ENCODE results near the gene WWTR1. TPM values are rescaled to one million over a fixed set of nuclear protein-coding genes. Genes with fewer than 3 reads are reported as not detected.

WWTR1 gene
- total RNA-seq, 1 experiment from 2014 or later: 73.5 TPM

DNA sequence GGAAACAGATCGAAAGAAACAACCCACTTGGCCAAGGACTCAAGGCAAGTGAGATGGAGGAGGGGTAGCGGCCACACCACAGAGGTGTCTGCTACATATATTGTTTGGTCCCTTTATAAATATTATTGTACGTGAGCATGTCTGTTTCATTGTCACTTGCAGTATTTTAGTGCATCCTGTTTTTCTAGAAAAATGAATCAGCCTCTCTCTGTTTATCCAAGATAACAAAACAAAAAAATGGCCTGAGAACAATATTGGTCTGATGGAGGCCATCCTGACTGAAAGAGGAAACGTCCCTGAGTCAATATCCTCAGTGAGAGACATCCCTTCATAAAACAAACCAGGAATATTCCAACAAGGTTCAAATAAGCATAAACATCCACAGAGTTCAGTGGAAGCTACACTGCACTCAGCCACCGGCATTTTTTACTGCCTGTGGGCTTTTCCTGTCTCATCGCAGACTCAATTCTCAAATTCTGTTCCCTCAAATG lies 42.0 kb downstream of the WWTR1 start:
- Histone ChIP-seq H2AFZ (no peak overlapping the region), H3K9me2 (ENCODE audit: insufficient read depth) (no peaks in the 10 kb centered on the region), H3K4me2 (no peak overlapping the region), H3F3A (ENCODE audit: insufficient read depth, low read depth) (0 out of 2 replicates have a peak, but pooled peaks cover 11% of the 10 kb centered on the region), H3K27me3 (ENCODE audit: insufficient read depth, low read depth) (no peaks in the 10 kb centered on the region), H3K36me3 (ENCODE audit: low read depth) (0 out of 2 replicates have a peak, but pooled peaks cover 4% of the 10 kb centered on the region), H3K79me2 (ENCODE audit: low read depth) (peaks cover 96% of the 10 kb centered on the region), H3K4me1 (replicated peaks; ENCODE audit: insufficient read depth) (peaks cover 3% of the 10 kb centered on the region; the same call in 1 of the 2 replicates), H3K27ac (no peak overlapping the region; the same call in 1 of the 2 replicates), H3K4me3 (no peak overlapping the region), H4K20me1 (ENCODE audit: insufficient read depth) (no peaks in the 10 kb centered on the region), H3K9me3 (ENCODE audit: insufficient read depth, low read depth) (no peaks in the 10 kb centered on the region)
- DNase-seq: no peak
- POLR2A ChIA-PET (ENCODE audit: unreplicated experiment): no interaction called here
- BruUV-seq (replicated peaks): no TSS peak
- CTCF ChIA-PET: no interaction called here
- intact Hi-C loops (cut with micrococcal nuclease; ENCODE audit: unreplicated experiment): no loop called here
- TF ChIP-seq CTCF (conservative IDR thresholded peaks at IDR 0.05) (no peak), EZH2 (IDR thresholded peaks at IDR 0.05; ENCODE audit: low read depth) (no peak)

DNA sequence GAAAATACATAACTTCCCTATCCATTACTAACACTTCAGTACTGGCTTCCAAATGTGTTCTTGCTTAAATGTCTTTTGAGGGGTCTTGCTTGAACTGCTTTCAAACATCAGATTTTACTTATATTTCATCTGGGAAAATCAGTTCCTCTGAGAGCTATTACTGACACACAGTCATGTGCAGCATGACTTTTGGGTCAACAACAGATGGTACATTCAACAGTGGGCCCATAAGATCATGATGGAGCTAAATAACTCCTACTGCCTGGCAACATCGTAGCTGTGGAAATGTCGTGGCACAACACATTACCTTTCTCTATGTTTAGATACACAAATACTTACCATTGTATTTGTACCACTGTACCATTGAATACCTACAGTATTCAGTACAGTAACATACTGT lies 43.8 kb downstream of the WWTR1 start:
- Histone ChIP-seq H3K4me1 (replicated peaks; ENCODE audit: insufficient read depth) (no peaks in the 10 kb centered on the region), H3F3A (ENCODE audit: insufficient read depth, low read depth) (0 out of 2 replicates have a peak, but pooled peaks cover 7% of the 10 kb centered on the region), H3K36me3 (ENCODE audit: low read depth) (0 out of 2 replicates have a peak, but pooled peaks cover 4% of the 10 kb centered on the region), H3K27me3 (ENCODE audit: insufficient read depth, low read depth) (no peaks in the 10 kb centered on the region), H3K9me3 (ENCODE audit: insufficient read depth, low read depth) (no peaks in the 10 kb centered on the region), H3K4me2 (no peak overlapping the region), H4K20me1 (ENCODE audit: insufficient read depth) (no peaks in the 10 kb centered on the region), H3K79me2 (ENCODE audit: low read depth) (peaks cover 87% of the 10 kb centered on the region), H3K9me2 (ENCODE audit: insufficient read depth) (no peaks in the 10 kb centered on the region), H3K4me3 (no peak overlapping the region), H3K27ac (no peak overlapping the region), H2AFZ (no peak overlapping the region)
- no peak for DNase-seq
- BruUV-seq (replicated peaks): no TSS peak
- ChIA-PET POLR2A (ENCODE audit: unreplicated experiment) (no interaction called here), CTCF (no interaction called here)
- TF ChIP-seq CTCF (conservative IDR thresholded peaks at IDR 0.05) (no peak), EZH2 (IDR thresholded peaks at IDR 0.05; ENCODE audit: low read depth) (no peak)
- intact Hi-C loops (cut with micrococcal nuclease; ENCODE audit: unreplicated experiment): no loop called here

DNA sequence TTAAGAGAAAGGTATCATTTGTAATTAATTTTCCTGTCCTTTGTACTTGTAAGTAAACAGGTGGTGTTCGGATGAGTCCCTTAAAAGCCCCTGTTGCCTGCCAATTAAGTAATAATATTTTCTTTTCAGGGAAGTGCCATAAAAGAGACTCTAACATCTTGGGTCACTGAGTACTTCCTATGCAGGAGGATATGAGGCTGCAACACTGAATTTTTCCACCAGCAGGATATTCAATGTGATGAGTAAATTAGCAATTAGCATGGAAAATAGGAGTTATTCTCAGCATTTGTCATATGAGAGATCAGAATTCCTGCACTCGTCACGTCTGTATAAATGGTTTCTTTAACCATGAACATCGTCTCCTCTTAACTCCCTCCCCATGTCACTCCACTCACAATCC lies 45.4 kb downstream of the WWTR1 start:
- Histone ChIP-seq H3K9me3 (ENCODE audit: insufficient read depth, low read depth) (no peaks in the 10 kb centered on the region), H3K27me3 (ENCODE audit: insufficient read depth, low read depth) (no peaks in the 10 kb centered on the region), H3K79me2 (ENCODE audit: low read depth) (peaks cover 87% of the 10 kb centered on the region), H3K36me3 (ENCODE audit: low read depth) (0 out of 2 replicates have a peak, but pooled peaks cover 8% of the 10 kb centered on the region), H2AFZ (no peak overlapping the region), H3K4me1 (replicated peaks; ENCODE audit: insufficient read depth) (peaks cover 5% of the 10 kb centered on the region; the same call in 1 of the 2 replicates), H3K4me3 (no peak overlapping the region), H4K20me1 (ENCODE audit: insufficient read depth) (no peaks in the 10 kb centered on the region), H3K9me2 (ENCODE audit: insufficient read depth) (no peaks in the 10 kb centered on the region), H3K27ac (no peak overlapping the region), H3F3A (ENCODE audit: insufficient read depth, low read depth) (peaks cover 6% of the 10 kb centered on the region; the same call in 1 of the 2 replicates), H3K4me2 (no peak overlapping the region)
- CTCF ChIA-PET: no interaction called here
- TF ChIP-seq EZH2 (IDR thresholded peaks at IDR 0.05; ENCODE audit: low read depth) (no peak), CTCF (conservative IDR thresholded peaks at IDR 0.05) (no peak)
- intact Hi-C loops (cut with micrococcal nuclease; ENCODE audit: unreplicated experiment): no loop called here
- no TSS peak for BruUV-seq (replicated peaks)
- DNase-seq: no peak
- POLR2A ChIA-PET (ENCODE audit: unreplicated experiment): no interaction called here
